ENCODE data around the gene FOXP1. TPM values are rescaled to one million over a fixed set of nuclear protein-coding genes. Genes with fewer than 3 reads are reported as not detected.

FOXP1 gene
- total RNA-seq, 1 donor from 2014 or later: 107 TPM

DNA sequence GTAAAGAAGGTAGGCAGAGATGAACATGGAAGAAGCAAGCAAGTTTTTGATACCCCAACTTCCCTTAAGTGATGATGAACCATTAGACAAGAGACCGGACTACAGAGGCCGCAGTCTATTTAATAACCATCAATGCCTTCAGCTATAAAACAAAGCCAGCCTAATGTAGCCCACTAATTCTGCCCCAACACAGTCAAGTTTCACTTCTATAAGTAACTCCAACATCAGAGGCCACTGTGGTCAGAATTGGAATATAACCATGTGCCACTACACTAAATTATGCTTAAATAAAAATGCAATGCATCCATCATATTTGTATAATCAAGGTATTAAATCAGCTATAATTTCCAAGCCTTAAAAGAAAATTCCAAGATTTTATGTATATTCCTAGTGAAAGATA, 234.7 kb downstream of the FOXP1 start:
- Histone ChIP-seq H3K4me1 (ENCODE audit: insufficient read depth, low read length) (no peaks in the 10 kb centered on the region), H3K4me2 (ENCODE audit: low read length) (no peak overlapping the region), H3K4me3 (ENCODE audit: insufficient read depth, low read depth, low read length) (no peak overlapping the region), H3K27me3 (ENCODE audit: insufficient read depth, low read length) (no peaks in the 10 kb centered on the region), H2AFZ (ENCODE audit: low read depth, low read length) (no peak overlapping the region), H3K9ac (ENCODE audit: low read length) (no peak overlapping the region), H3K79me2 (ENCODE audit: insufficient read depth, low read length) (peaks cover 70% of the 10 kb centered on the region), H3K27ac (ENCODE audit: low read depth, low read length) (no peak overlapping the region), H3K9me3 (ENCODE audit: insufficient read depth, low read depth, low read length) (no peaks in the 10 kb centered on the region), H3K36me3 (ENCODE audit: insufficient read depth, low read length) (no peaks in the 10 kb centered on the region), H4K20me1 (ENCODE audit: insufficient read depth, low read length) (peaks cover 72% of the 10 kb centered on the region)
- H3K9me3 Mint-ChIP-seq (ENCODE audit: unreplicated experiment): no peaks in the 10 kb centered on the region
- no peak overlapping the region for H3K27ac Mint-ChIP-seq (ENCODE audit: unreplicated experiment)
- no peaks in the 10 kb centered on the region for H3K27me3 Mint-ChIP-seq (ENCODE audit: low read depth, unreplicated experiment)
- no peak for DNase-seq (ENCODE audit: low read depth)
- no peak overlapping the region for H3K4me3 Mint-ChIP-seq (ENCODE audit: unreplicated experiment)
- TF ChIP-seq EZH2 (IDR thresholded peaks at IDR 0.05; ENCODE audit: insufficient read depth, low read length): no peak
- TF ChIP-seq, protein P1, sequence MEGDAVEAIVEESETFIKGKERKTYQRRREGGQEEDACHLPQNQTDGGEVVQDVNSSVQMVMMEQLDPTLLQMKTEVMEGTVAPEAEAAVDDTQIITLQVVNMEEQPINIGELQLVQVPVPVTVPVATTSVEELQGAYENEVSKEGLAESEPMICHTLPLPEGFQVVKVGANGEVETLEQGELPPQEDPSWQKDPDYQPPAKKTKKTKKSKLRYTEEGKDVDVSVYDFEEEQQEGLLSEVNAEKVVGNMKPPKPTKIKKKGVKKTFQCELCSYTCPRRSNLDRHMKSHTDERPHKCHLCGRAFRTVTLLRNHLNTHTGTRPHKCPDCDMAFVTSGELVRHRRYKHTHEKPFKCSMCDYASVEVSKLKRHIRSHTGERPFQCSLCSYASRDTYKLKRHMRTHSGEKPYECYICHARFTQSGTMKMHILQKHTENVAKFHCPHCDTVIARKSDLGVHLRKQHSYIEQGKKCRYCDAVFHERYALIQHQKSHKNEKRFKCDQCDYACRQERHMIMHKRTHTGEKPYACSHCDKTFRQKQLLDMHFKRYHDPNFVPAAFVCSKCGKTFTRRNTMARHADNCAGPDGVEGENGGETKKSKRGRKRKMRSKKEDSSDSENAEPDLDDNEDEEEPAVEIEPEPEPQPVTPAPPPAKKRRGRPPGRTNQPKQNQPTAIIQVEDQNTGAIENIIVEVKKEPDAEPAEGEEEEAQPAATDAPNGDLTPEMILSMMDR (IDR thresholded peaks at IDR 0.05; ENCODE audit: insufficient read depth, low read depth, low read length): no peak
- no peak for FAIRE-seq
- H3K36me3 Mint-ChIP-seq (ENCODE audit: low read depth, unreplicated experiment): peaks cover 8% of the 10 kb centered on the region
- H3K4me1 Mint-ChIP-seq (ENCODE audit: low read depth, unreplicated experiment): peaks cover 9% of the 10 kb centered on the region

DNA sequence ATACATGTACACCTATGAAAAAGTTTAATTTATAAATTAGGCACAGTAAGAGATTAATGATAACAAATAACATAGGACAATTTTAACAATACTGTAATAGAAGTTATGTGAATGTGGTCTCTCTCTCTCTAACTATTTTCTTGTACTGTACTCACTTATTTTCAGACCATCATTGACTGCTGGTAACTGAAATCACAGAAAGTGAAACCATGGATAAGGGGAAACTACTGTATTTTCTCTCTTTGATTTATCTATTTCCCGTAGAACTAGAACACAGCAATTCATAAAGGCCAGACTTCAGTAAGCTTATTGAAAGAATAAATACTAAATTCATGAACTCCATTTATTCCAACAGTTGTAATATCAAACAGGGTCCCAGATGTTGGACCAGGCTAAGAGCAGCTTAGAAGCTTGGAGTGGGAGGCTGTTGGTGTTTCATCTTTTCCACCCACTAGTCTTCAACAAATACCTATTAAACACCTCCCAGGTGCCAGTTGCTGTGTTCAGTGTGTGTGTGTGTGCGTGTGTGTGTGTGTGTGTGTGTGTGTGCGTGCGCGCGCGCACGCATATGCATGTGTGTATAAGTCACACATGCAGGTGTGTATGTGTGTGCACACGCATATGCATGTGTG, 235.4 kb downstream of the FOXP1 start:
- Mint-ChIP-seq H3K27me3 (ENCODE audit: low read depth, unreplicated experiment) (no peaks in the 10 kb centered on the region), H3K9me3 (ENCODE audit: unreplicated experiment) (no peaks in the 10 kb centered on the region), H3K4me3 (ENCODE audit: unreplicated experiment) (no peak overlapping the region), H3K36me3 (ENCODE audit: low read depth, unreplicated experiment) (peaks cover 8% of the 10 kb centered on the region), H3K4me1 (ENCODE audit: low read depth, unreplicated experiment) (peaks cover 9% of the 10 kb centered on the region), H3K27ac (ENCODE audit: unreplicated experiment) (no peak overlapping the region)
- DNase-seq (ENCODE audit: low read depth) (no peak), FAIRE-seq (no peak)
- Histone ChIP-seq H2AFZ (ENCODE audit: low read depth, low read length) (no peak overlapping the region), H3K79me2 (ENCODE audit: insufficient read depth, low read length) (peaks cover 76% of the 10 kb centered on the region), H3K9ac (ENCODE audit: low read length) (no peak overlapping the region), H3K4me1 (ENCODE audit: insufficient read depth, low read length) (no peaks in the 10 kb centered on the region), H3K27me3 (ENCODE audit: insufficient read depth, low read length) (no peaks in the 10 kb centered on the region), H4K20me1 (ENCODE audit: insufficient read depth, low read length) (peaks cover 69% of the 10 kb centered on the region), H3K27ac (ENCODE audit: low read depth, low read length) (no peak overlapping the region), H3K9me3 (ENCODE audit: insufficient read depth, low read depth, low read length) (no peaks in the 10 kb centered on the region), H3K36me3 (ENCODE audit: insufficient read depth, low read length) (no peaks in the 10 kb centered on the region), H3K4me2 (ENCODE audit: low read length) (no peak overlapping the region), H3K4me3 (ENCODE audit: insufficient read depth, low read depth, low read length) (no peak overlapping the region)
- no peak for TF ChIP-seq EZH2 (IDR thresholded peaks at IDR 0.05; ENCODE audit: insufficient read depth, low read length)
- TF ChIP-seq, protein P1 (IDR thresholded peaks at IDR 0.05; ENCODE audit: insufficient read depth, low read depth, low read length): no peak

DNA sequence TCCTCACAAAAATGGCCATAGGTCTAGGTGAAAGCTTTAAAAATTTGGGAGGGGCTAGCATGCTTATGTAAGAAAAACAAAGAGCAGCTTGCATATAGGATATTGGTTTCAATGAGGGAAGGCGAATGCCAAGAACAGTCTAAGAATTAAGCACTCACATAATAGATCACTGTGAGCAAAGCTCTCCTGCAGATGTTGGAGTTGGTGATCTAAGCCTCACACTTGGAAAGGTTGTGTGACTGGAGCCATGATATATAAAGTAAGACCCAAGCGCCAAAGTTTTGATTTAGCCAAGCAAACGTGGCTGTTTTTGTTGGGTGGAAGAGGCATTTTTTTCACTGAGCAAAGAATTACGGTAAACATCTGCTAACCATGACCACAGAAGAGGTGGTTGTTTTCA, 237.5 kb downstream of the FOXP1 start:
- no peak overlapping the region for H3K4me2 ChIP-seq (ENCODE audit: low read length)
- no peak for DNase-seq (ENCODE audit: low read depth)
- H3K4me3 ChIP-seq (ENCODE audit: insufficient read depth, low read depth, low read length): no peak overlapping the region
- H3K9ac ChIP-seq (ENCODE audit: low read length): no peak overlapping the region
- H3K36me3 Mint-ChIP-seq (ENCODE audit: low read depth, unreplicated experiment): peaks cover 9% of the 10 kb centered on the region
- H3K27ac ChIP-seq (ENCODE audit: low read depth, low read length): no peak overlapping the region
- no peak overlapping the region for H3K4me3 Mint-ChIP-seq (ENCODE audit: unreplicated experiment)
- no peak for TF ChIP-seq EZH2 (IDR thresholded peaks at IDR 0.05; ENCODE audit: insufficient read depth, low read length)
- TF ChIP-seq, protein P1 (IDR thresholded peaks at IDR 0.05; ENCODE audit: insufficient read depth, low read depth, low read length): no peak
- H2AFZ ChIP-seq (ENCODE audit: low read depth, low read length): no peak overlapping the region
- H3K4me1 Mint-ChIP-seq (ENCODE audit: low read depth, unreplicated experiment): peaks cover 15% of the 10 kb centered on the region
- no peaks in the 10 kb centered on the region for H3K9me3 ChIP-seq (ENCODE audit: insufficient read depth, low read depth, low read length)
- H3K9me3 Mint-ChIP-seq (ENCODE audit: unreplicated experiment): peaks cover 2% of the 10 kb centered on the region
- no peak overlapping the region for H3K27ac Mint-ChIP-seq (ENCODE audit: unreplicated experiment)
- no peak for FAIRE-seq
- peaks cover 73% of the 10 kb centered on the region for H3K79me2 ChIP-seq (ENCODE audit: insufficient read depth, low read length)
- H3K4me1 ChIP-seq (ENCODE audit: insufficient read depth, low read length): peaks cover 5% of the 10 kb centered on the region
- no peaks in the 10 kb centered on the region for H3K27me3 ChIP-seq (ENCODE audit: insufficient read depth, low read length)
- no peaks in the 10 kb centered on the region for H3K27me3 Mint-ChIP-seq (ENCODE audit: low read depth, unreplicated experiment)
- H3K36me3 ChIP-seq (ENCODE audit: insufficient read depth, low read length): no peaks in the 10 kb centered on the region
- H4K20me1 ChIP-seq (ENCODE audit: insufficient read depth, low read length): peaks cover 55% of the 10 kb centered on the region

Measured in astrocyte (in vitro differentiated cells and primary cell).